Fibroblast of lung (primary cell): ENCODE data around the gene RNU11. TPM values are rescaled to one million over a fixed set of nuclear protein-coding genes. Genes with fewer than 3 reads are reported as not detected.
"Not testable (repeated sequence)": the region's sequence is repeated elsewhere in the genome, so short reads cannot be mapped to it uniquely, and the experiment has no call there.

Source experiments
- DNase-seq, 2 donors: peaks; one replicate each; pipeline versions ENCODE4 v3.0.0 to v3.0.0-alpha.2; 2010; ENCODE audit warnings: low read depth in 2 of 2
- H2AFZ ChIP-seq: 2 replicates; pipeline ENCODE4 v1.5.1; 2012; ENCODE audit warnings: low read length, control low read depth, inconsistent platforms
- H3K27ac ChIP-seq: 2 replicates; pipeline ENCODE4 v1.5.1; 2011; ENCODE audit warnings: low read length, control low read depth; ENCODE audit not compliant: insufficient read depth
- H3K27me3 ChIP-seq: 2 replicates; pipeline ENCODE4 v1.5.1; 2011; ENCODE audit warnings: mild to moderate bottlenecking, low read length; ENCODE audit not compliant: control insufficient read depth, insufficient read depth
- H3K36me3 ChIP-seq: 2 replicates; pipeline ENCODE4 v1.5.1; 2011; ENCODE audit warnings: low read length; ENCODE audit not compliant: control insufficient read depth, insufficient read depth
- H3K4me1 ChIP-seq: 2 replicates; pipeline ENCODE4 v1.5.1; 2011; ENCODE audit warnings: low read length; ENCODE audit not compliant: control insufficient read depth, insufficient read depth; ENCODE audit errors: extremely low read depth
- H3K4me2 ChIP-seq: 2 replicates; pipeline ENCODE4 v1.5.1; 2011; ENCODE audit warnings: low read length, control low read depth; ENCODE audit not compliant: insufficient read depth; ENCODE audit errors: extremely low read depth
- H3K4me3 ChIP-seq, 4 experiments: fragments of 200-600 bp in 1 of 4; sonication (generic) in 1 of 4; replicated peaks in 1 of 4; 2 replicates each; pipeline ENCODE4 v1.5.1; 2011 to 2016; ENCODE audit warnings: low read length in 4 of 4, low read depth in 3 of 4, mild to moderate bottlenecking in 3 of 4, control low read depth in 2 of 4, inconsistent platforms in 1 of 4, mixed read lengths in 1 of 4; ENCODE audit not compliant: insufficient read depth in 1 of 4; ENCODE audit errors: control extremely low read depth in 1 of 4
- H3K79me2 ChIP-seq: 2 replicates; pipeline ENCODE4 v1.5.1; 2012; ENCODE audit warnings: mild to moderate bottlenecking, low read length, inconsistent platforms; ENCODE audit not compliant: control insufficient read depth, insufficient read depth
- H3K9ac ChIP-seq: 2 replicates; pipeline ENCODE4 v1.5.1; 2011; ENCODE audit warnings: mild to moderate bottlenecking, low read length, control low read depth; ENCODE audit not compliant: insufficient read depth
- H3K9me3 ChIP-seq: 2 replicates; pipeline ENCODE4 v1.5.1; 2012; ENCODE audit warnings: low read depth, low read length; ENCODE audit not compliant: control insufficient read depth, insufficient read depth
- H4K20me1 ChIP-seq: 2 replicates; pipeline ENCODE4 v1.5.1; 2011; ENCODE audit warnings: low read length; ENCODE audit not compliant: control insufficient read depth, insufficient read depth; ENCODE audit errors: extremely low read depth
- CTCF ChIP-seq, 2 donors: IDR thresholded peaks in 1 of 2; conservative IDR thresholded peaks in 1 of 2; 1 replicate in 1 of 2; 2 replicates in 1 of 2; pipeline ENCODE4 v1.5.1; 2011 to 2012; ENCODE audit warnings: low read length in 2 of 2, control low read depth in 1 of 2, inconsistent platforms in 1 of 2, low read depth in 1 of 2, mild to moderate bottlenecking in 1 of 2
- EZH2 ChIP-seq: IDR thresholded peaks from 2 replicates; pipeline ENCODE4 v1.5.1; 2012; ENCODE audit warnings: low read length, control low read depth, mild to moderate bottlenecking; ENCODE audit errors: missing control alignments
- polyA plus RNA-seq, 2 donors: library from polyadenylated mRNA; depleted of rRNA in 1 of 2; stranded (reverse) in 1 of 2; unstranded in 1 of 2; fragments of >200 nt; gene quantifications; 2 replicates each; pipeline ENCODE4 v1.2.1, GENCODE V29; 2011 to 2012; ENCODE audit warnings: missing spikeins in 1 of 2
- total RNA-seq: library from RNA; depleted of rRNA; stranded (reverse); fragments of >200 nt; gene quantifications from 2 replicates; pipeline ENCODE4 v1.2.1, GENCODE V29; 2014

Gene RNU11
- total and polyA plus RNA-seq, 2 donors (not counting 1 experiment from before 2014, with no cell fraction given): not detected

DNA sequence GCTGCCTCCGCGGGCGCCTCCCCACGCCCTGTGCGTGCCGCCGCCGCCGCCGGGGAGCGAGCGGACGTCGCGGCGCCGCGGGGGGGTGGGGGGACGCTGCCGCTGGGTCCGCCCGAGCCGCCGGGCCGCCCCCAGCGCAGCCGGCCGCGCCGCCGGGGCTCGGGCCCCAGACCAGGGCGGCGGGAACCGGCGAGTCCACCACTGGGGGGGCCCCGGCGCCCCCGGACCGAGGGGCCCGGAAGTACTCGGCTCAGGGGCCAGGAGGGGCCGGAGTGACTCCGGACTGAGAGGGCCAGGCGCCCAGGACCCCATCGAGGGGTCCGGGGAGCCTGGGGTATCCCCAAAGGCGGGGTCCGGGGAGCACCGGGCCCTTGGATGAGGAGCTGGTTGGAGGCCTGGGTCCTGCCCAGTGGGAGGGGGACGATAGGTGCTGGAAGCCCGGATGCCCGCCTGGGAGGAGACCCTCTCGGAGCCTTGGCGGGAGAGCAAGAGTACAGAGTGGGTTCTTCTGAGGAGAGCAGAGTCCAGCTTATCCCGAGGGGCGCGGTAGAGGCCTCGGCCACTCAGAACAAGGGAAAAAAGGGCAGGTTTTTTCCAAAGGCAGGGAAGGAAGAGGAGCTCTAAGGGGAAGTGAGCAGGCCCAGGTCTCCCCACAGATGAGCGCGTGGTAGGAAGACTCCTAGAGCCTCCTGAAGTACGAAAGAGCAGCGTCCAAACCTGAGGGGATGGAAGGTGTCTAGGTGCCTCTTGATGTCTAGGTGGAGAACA, 20.7 kb downstream of the RNU11 start:
- peak overlapping the region; percentile 95 for H3K9ac ChIP-seq
- H3K36me3 ChIP-seq: no peaks in the 10 kb centered on the region
- peak; percentile 38 to 55 for DNase-seq
- H3K4me2 ChIP-seq: peak overlapping the region; percentile 95
- H3K9me3 ChIP-seq: no peaks in the 10 kb centered on the region
- H4K20me1 ChIP-seq: no peaks in the 10 kb centered on the region
- peaks cover 10% of the 10 kb centered on the region for H3K79me2 ChIP-seq
- H3K4me1 ChIP-seq: no peaks in the 10 kb centered on the region
- H2AFZ ChIP-seq: peak overlapping the region; percentile 27
- H3K27me3 ChIP-seq: no peaks in the 10 kb centered on the region
- TF ChIP-seq EZH2: no peak
- TF ChIP-seq CTCF (conservative IDR thresholded peaks at IDR 0.05 in 1 of 2, IDR thresholded peaks at IDR 0.05 in 1 of 2; ENCODE audit: low read depth in 1 of 2, low read length in 2 of 2): no peak
- peak overlapping the region; percentile 94 for H3K27ac ChIP-seq
- peak overlapping the region; percentile 79 to 94 (median 87) for H3K4me3 ChIP-seq

DNA sequence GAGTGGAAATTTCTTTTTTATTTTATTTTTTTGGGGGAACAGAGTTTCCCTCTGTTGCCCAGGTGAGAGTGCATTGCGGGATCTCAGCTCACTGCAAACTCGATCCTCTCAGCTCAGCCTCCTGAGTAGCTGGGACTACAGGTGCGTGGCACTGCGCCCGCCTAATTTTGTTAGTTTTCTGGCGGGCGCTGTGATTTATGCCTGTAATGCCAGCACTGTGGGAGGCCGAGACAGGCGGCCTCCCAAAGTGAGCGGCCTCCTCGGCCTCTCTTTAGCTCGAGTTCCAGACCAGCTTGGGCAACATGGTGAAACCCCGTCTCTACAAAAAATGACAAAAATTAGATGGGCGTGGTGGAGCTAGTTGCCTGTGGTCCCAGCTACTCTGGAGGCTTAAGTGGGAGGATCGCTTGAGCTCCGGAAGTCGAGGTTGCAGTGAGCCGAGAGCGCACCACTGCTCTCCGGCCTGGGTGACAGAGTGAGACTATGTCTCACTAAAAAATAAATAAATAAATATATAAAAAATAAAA, 22.9 kb downstream of the RNU11 start:
- Histone ChIP-seq H3K36me3 (no peaks in the 10 kb centered on the region), H3K4me1 (no peaks in the 10 kb centered on the region), H3K9ac (no peak overlapping the region), H3K79me2 (peaks cover 10% of the 10 kb centered on the region), H2AFZ (no peak overlapping the region), H4K20me1 (no peaks in the 10 kb centered on the region), H3K4me2 (no peak overlapping the region), H3K9me3 (no peaks in the 10 kb centered on the region), H3K27me3 (no peaks in the 10 kb centered on the region), H3K27ac (no peak overlapping the region), H3K4me3 (no peak overlapping the region)
- TF ChIP-seq CTCF (conservative IDR thresholded peaks at IDR 0.05 in 1 of 2, IDR thresholded peaks at IDR 0.05 in 1 of 2; ENCODE audit: low read depth in 1 of 2, low read length in 2 of 2) (no peak), EZH2 (no peak)
- no peak for DNase-seq

GRCh38 chr1:28672971-28673370, 24.6 kb downstream of the RNU11 start:
- not testable (repeated sequence) for H3K36me3 ChIP-seq, H4K20me1 ChIP-seq, H3K4me2 ChIP-seq, H3K27me3 ChIP-seq, H3K9ac ChIP-seq, H3K4me1 ChIP-seq, H2AFZ ChIP-seq, H3K27ac ChIP-seq, H3K4me3 ChIP-seq, DNase-seq, H3K79me2 ChIP-seq, H3K9me3 ChIP-seq
